Peyer's patch (tissue), 4 donors: ENCODE results near the gene SOBP. TPM values are rescaled to one million over a fixed set of nuclear protein-coding genes. Genes with fewer than 3 reads are reported as not detected.

Experiments used
- DNase-seq, 3 donors: peaks; one replicate each; pipeline ENCODE4 v3.0.0-alpha.2; 2017 to 2019
- H3K27ac ChIP-seq, 4 donors: fragments of 200-600 bp; sonication (generic); one replicate each; pipeline ENCODE4 v1.5.1; 2016 to 2019
- H3K27me3 ChIP-seq, 2 donors: fragments of 200-600 bp; sonication (generic); one replicate each; pipeline ENCODE4 v1.5.1; 2019
- H3K36me3 ChIP-seq, 3 donors: fragments of 200-600 bp; sonication (generic); one replicate each; pipeline ENCODE4 v1.5.1; 2016 to 2019
- H3K4me1 ChIP-seq, 4 donors: fragments of 200-600 bp; sonication (generic); one replicate each; pipeline ENCODE4 v1.5.1; 2016 to 2019
- H3K4me3 ChIP-seq, 4 donors: fragments of 200-600 bp; sonication (generic); 1 replicate in 3 of 4; 2 replicates in 1 of 4; pipeline ENCODE4 v1.5.1; 2016 to 2019; ENCODE audit warnings: mild to moderate bottlenecking in 1 of 4
- H3K9me3 ChIP-seq, 4 donors: fragments of 200-600 bp; sonication (generic); one replicate each; pipeline ENCODE4 v1.5.1; 2016 to 2019; ENCODE audit warnings: mild to moderate bottlenecking in 1 of 4
- CTCF ChIP-seq, 6 experiments: fragments of 450-650 bp in 4 of 6; fragments of 200-600 bp in 2 of 6; sonication (generic) in 1 of 6; IDR thresholded peaks; one replicate each; pipeline ENCODE4 v1.5.1; 2017 to 2019; ENCODE audit warnings: antibody characterized with exemption in 6 of 6, mild to moderate bottlenecking in 3 of 6, moderate library complexity in 1 of 6
- POLR2A ChIP-seq, 2 donors: fragments of 450-650 bp; IDR thresholded peaks; one replicate each; pipeline ENCODE4 v1.5.1; 2017; ENCODE audit warnings: antibody characterized with exemption in 2 of 2, mild to moderate bottlenecking in 2 of 2, moderate library complexity in 2 of 2
- total RNA-seq, 4 donors: library from RNA; depleted of rRNA; stranded (reverse); fragments of >200 nt; gene quantifications; one replicate each; pipeline ENCODE4 v1.1.0, GENCODE V29; 2016

The SOBP gene
- total RNA-seq, 4 donors from 2014 or later: 0.35 to 13.2 (median 1.8) TPM

- DNase-seq: no peak
- peaks cover 0 to 4% (median 0%) of the 10 kb centered on the region in 4 donors for H3K4me1 ChIP-seq
- no peak overlapping the region for H3K4me3 ChIP-seq
- TF ChIP-seq POLR2A (IDR thresholded peaks at IDR 0.05): no peak
- no peak for TF ChIP-seq CTCF (IDR thresholded peaks at IDR 0.05)
- H3K36me3 ChIP-seq: no peaks in the 10 kb centered on the region
- no peaks in the 10 kb centered on the region for H3K9me3 ChIP-seq
- H3K27ac ChIP-seq: no peak overlapping the region
- H3K27me3 ChIP-seq: no peaks in the 10 kb centered on the region
These were observed 155.8 kb downstream of the SOBP start for GRCh38 chr6:107645740-107646139.

GRCh38 chr6:107646176-107646575 lies 156.3 kb downstream of the SOBP start:
- Histone ChIP-seq H3K27me3 (no peaks in the 10 kb centered on the region), H3K9me3 (no peaks in the 10 kb centered on the region), H3K4me1 (peaks cover 0 to 4% (median 0%) of the 10 kb centered on the region in 4 donors), H3K27ac (no peak overlapping the region), H3K4me3 (no peak overlapping the region), H3K36me3 (no peaks in the 10 kb centered on the region)
- DNase-seq: no peak
- TF ChIP-seq POLR2A (IDR thresholded peaks at IDR 0.05) (no peak), CTCF (IDR thresholded peaks at IDR 0.05) (no peak)

GRCh38 chr6:107646776-107647438 lies 157.0 kb downstream of the SOBP start:
- TF ChIP-seq POLR2A (IDR thresholded peaks at IDR 0.05): no peak
- Histone ChIP-seq H3K27ac (no peak overlapping the region), H3K27me3 (no peaks in the 10 kb centered on the region), H3K9me3 (no peaks in the 10 kb centered on the region), H3K4me1 (peaks cover 0 to 4% (median 0%) of the 10 kb centered on the region in 4 donors), H3K4me3 (no peak overlapping the region), H3K36me3 (no peaks in the 10 kb centered on the region)
- DNase-seq: no peak

- Histone ChIP-seq H3K4me3 (no peak overlapping the region), H3K36me3 (no peaks in the 10 kb centered on the region), H3K4me1 (peaks cover 0 to 4% (median 0%) of the 10 kb centered on the region in 4 donors), H3K27ac (no peak overlapping the region), H3K27me3 (no peaks in the 10 kb centered on the region), H3K9me3 (no peaks in the 10 kb centered on the region)
- TF ChIP-seq POLR2A (IDR thresholded peaks at IDR 0.05): no peak
- TF ChIP-seq CTCF (IDR thresholded peaks at IDR 0.05): no peak
- no peak for DNase-seq
These were observed 157.6 kb downstream of the SOBP start for GRCh38 chr6:107647439-107647948.

GRCh38 chr6:107648983-107649382 lies 159.1 kb downstream of the SOBP start:
- TF ChIP-seq POLR2A (IDR thresholded peaks at IDR 0.05): no peak
- TF ChIP-seq CTCF (IDR thresholded peaks at IDR 0.05): no peak
- DNase-seq: no peak
- Histone ChIP-seq H3K4me3 (no peak overlapping the region), H3K27me3 (no peaks in the 10 kb centered on the region), H3K36me3 (no peaks in the 10 kb centered on the region), H3K4me1 (no peaks in the 10 kb centered on the region), H3K9me3 (no peaks in the 10 kb centered on the region), H3K27ac (no peak overlapping the region)

GRCh38 chr6:107652526-107653182 lies 162.7 kb downstream of the SOBP start:
- Histone ChIP-seq H3K27ac (no peak overlapping the region), H3K4me1 (peaks cover 0 to 12% (median 4%) of the 10 kb centered on the region in 4 donors), H3K9me3 (no peaks in the 10 kb centered on the region), H3K4me3 (no peak overlapping the region), H3K36me3 (no peaks in the 10 kb centered on the region), H3K27me3 (no peaks in the 10 kb centered on the region)
- no peak for TF ChIP-seq POLR2A (IDR thresholded peaks at IDR 0.05)
- no peak for TF ChIP-seq CTCF (IDR thresholded peaks at IDR 0.05)
- no peak for DNase-seq
